PC-3 (cell line): ENCODE measurements around the gene NUDT22. TPM values are rescaled to one million over a fixed set of nuclear protein-coding genes. Genes with fewer than 3 reads are reported as not detected.

Experiments used
- ATAC-seq: fragments of 200-7000 bp; cut with Tn5 transposase; 2 replicates; pipeline ENCODE4 v1.9.1; 2020; ENCODE audit warnings: mild to moderate bottlenecking, moderate library complexity
- BruUV-seq: library from RNA; stranded (reverse); fragments of 400-500 nt; replicated peaks from 2 replicates; lab custom pipeline; 2021; lab: Mats Ljungman, UMichigan
- CTCF ChIA-PET: fragments of 300-600 bp; sonication (Branson Sonifier 250); formaldehyde crosslinking; loops from one replicate; lab custom pipeline; 2022; ENCODE audit warnings: antibody characterized with exemption; lab: Charles Lee
- POLR2A ChIA-PET: fragments of 300-600 bp; sonication (Branson Sonifier 250); formaldehyde crosslinking; loops from one replicate; lab custom pipeline; 2022; ENCODE audit warnings: antibody characterized with exemption; ENCODE audit not compliant: unreplicated experiment; lab: Charles Lee
- DNase-seq: peaks from one replicate; pipeline ENCODE4 v3.0.0-alpha.2; 2015
- H2AFZ ChIP-seq: fragments of 300-600 bp; sonication (generic); 2 replicates; pipeline ENCODE4 v1.6.0; 2016; ENCODE audit warnings: antibody characterized with exemption, low read length
- H3F3A ChIP-seq: fragments of 300-600 bp; sonication (generic); one replicate; pipeline ENCODE4 v1.6.0; 2017; ENCODE audit warnings: antibody characterized with exemption, low read length, control low read depth, mild to moderate bottlenecking; ENCODE audit not compliant: unreplicated experiment
- H3K27ac ChIP-seq: fragments of 300-600 bp; sonication (generic); 2 replicates; pipeline ENCODE4 v1.5.1; 2016; ENCODE audit warnings: mild to moderate bottlenecking, low read length
- H3K27me3 ChIP-seq: fragments of 300-600 bp; sonication (generic); 2 replicates; pipeline ENCODE4 v1.6.1; 2016; ENCODE audit warnings: low read length, mixed read lengths
- H3K36me3 ChIP-seq: fragments of 300-600 bp; sonication (generic); 2 replicates; pipeline ENCODE4 v1.6.1; 2016; ENCODE audit warnings: low read depth, mixed run types, low read length, mixed read lengths
- H3K4me1 ChIP-seq: fragments of 300-600 bp; sonication (generic); 2 replicates; pipeline ENCODE4 v1.5.1; 2016; ENCODE audit warnings: low read length; ENCODE audit not compliant: insufficient read depth
- H3K4me2 ChIP-seq: fragments of 300-600 bp; sonication (generic); 2 replicates; pipeline ENCODE4 v1.6.0; 2016; ENCODE audit warnings: low read length
- H3K4me3 ChIP-seq: fragments of 300-600 bp; sonication (generic); 2 replicates; pipeline ENCODE4 v1.5.1; 2016; ENCODE audit warnings: mild to moderate bottlenecking, low read length, mixed read lengths
- H3K79me2 ChIP-seq: fragments of 300-600 bp; sonication (generic); 2 replicates; pipeline ENCODE4 v1.6.1; 2017; ENCODE audit warnings: low read length, mixed read lengths
- H3K9ac ChIP-seq: fragments of 300-600 bp; sonication (generic); 2 replicates; pipeline ENCODE4 v1.6.0; 2016; ENCODE audit warnings: mild to moderate bottlenecking, low read length
- H3K9me2 ChIP-seq: fragments of 300-600 bp; sonication (generic); replicated peaks from 2 replicates; pipeline ENCODE4 v1.6.1; 2016; ENCODE audit warnings: mixed run types, low read length, mixed read lengths
- H3K9me3 ChIP-seq: fragments of 300-600 bp; sonication (generic); 2 replicates; pipeline ENCODE4 v1.6.1; 2016; ENCODE audit warnings: low read length, mixed read lengths
- H4K20me1 ChIP-seq: fragments of 300-600 bp; sonication (generic); 2 replicates; pipeline ENCODE4 v1.6.1; 2016; ENCODE audit warnings: low read length, mixed read lengths
- EZH2 ChIP-seq: fragments of 300-600 bp; sonication (generic); IDR thresholded peaks from one replicate; pipeline ENCODE4 v1.6.1; 2017; ENCODE audit warnings: antibody characterized with exemption, mild to moderate bottlenecking, low read length; ENCODE audit not compliant: unreplicated experiment
- EZH2phosphoT487 ChIP-seq: fragments of 300-600 bp; sonication (generic); IDR thresholded peaks from 2 replicates; pipeline ENCODE4 v1.6.1; 2018; ENCODE audit warnings: mild to moderate bottlenecking, antibody characterized with exemption, low read length, borderline replicate concordance
- intact Hi-C: fragments of 100-400 bp; cut with micrococcal nuclease; formaldehyde crosslinking; loops from 2 replicates; pipeline ENCODE4 v1.9.0; 2023
- total RNA-seq: library from RNA; depleted of rRNA; stranded (reverse); fragments of >200 nt; gene quantifications from 2 replicates; pipeline ENCODE4 v1.2.3, GENCODE V29; 2014
- TF ChIP-seq, protein P1 (sequence below): fragments of 300-600 bp; sonication (generic); conservative IDR thresholded peaks from 2 replicates; pipeline ENCODE4 v1.5.1; 2017; ENCODE audit warnings: antibody characterized with exemption, low read depth, mild to moderate bottlenecking, low read length

Gene NUDT22
- total RNA-seq, 1 experiment from 2014 or later, result 98.3 TPM

DNA sequence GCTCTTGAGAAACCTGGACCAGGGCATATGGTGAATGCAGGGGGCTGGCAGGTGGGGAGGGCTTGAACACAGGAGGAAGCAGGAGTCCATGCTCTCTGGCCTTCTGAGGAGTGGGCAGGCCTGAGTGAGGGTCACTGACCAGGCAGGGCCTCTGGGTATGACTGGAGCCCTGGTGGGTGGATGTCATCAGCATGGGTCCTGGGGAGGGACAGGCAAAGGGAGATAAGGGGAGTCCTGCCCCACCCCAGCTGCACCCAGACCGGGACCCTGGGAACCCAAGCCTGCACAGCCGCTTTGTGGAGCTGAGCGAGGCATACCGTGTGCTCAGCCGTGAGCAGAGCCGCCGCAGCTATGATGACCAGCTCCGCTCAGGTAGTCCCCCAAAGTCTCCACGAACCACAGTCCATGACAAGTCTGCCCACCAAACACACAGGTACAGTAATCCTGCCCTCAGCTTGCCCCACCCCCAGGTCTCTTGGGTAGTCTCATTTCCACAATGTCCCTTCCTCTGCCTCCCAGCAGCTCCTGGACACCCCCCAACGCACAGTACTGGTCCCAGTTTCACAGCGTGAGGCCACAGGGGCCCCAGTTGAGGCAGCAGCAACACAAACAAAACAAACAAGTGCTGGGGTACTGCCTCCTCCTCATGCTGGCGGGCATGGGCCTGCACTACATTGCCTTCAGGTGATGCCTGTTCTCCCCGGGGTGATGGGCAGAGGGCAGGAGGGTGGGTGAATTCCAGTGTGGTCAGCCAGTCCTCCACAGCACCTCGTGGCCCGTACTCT lies 6.3 kb downstream of the NUDT22 start:
- POLR2A ChIA-PET, result no interaction called here
- BruUV-seq, result no TSS peak
- H3K27ac ChIP-seq, result no peak overlapping the region
- TF ChIP-seq EZH2phosphoT487 (no peak), EZH2 (no peak)
- TF ChIP-seq, protein P1, sequence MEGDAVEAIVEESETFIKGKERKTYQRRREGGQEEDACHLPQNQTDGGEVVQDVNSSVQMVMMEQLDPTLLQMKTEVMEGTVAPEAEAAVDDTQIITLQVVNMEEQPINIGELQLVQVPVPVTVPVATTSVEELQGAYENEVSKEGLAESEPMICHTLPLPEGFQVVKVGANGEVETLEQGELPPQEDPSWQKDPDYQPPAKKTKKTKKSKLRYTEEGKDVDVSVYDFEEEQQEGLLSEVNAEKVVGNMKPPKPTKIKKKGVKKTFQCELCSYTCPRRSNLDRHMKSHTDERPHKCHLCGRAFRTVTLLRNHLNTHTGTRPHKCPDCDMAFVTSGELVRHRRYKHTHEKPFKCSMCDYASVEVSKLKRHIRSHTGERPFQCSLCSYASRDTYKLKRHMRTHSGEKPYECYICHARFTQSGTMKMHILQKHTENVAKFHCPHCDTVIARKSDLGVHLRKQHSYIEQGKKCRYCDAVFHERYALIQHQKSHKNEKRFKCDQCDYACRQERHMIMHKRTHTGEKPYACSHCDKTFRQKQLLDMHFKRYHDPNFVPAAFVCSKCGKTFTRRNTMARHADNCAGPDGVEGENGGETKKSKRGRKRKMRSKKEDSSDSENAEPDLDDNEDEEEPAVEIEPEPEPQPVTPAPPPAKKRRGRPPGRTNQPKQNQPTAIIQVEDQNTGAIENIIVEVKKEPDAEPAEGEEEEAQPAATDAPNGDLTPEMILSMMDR, result no peak
- DNase-seq (no peak), ATAC-seq (no peak)
- no peaks in the 10 kb centered on the region for H3K9me3 ChIP-seq
- H3K4me3 ChIP-seq, result no peak overlapping the region
- H4K20me1 ChIP-seq, result no peaks in the 10 kb centered on the region
- H3K27me3 ChIP-seq, result no peaks in the 10 kb centered on the region
- no peak overlapping the region for H3K4me2 ChIP-seq
- no peak overlapping the region for H3K9ac ChIP-seq
- no peaks in the 10 kb centered on the region for H3K9me2 ChIP-seq
- H3K79me2 ChIP-seq, result peaks cover 15% of the 10 kb centered on the region
- no peaks in the 10 kb centered on the region for H3F3A ChIP-seq
- H2AFZ ChIP-seq, result no peak overlapping the region
- peaks cover 38% of the 10 kb centered on the region for H3K4me1 ChIP-seq
- CTCF ChIA-PET, result interaction anchor here (0.7 kb wide), 1 partner anchor 85 kb away, joined by 4 read pairs; the partner anchor contains the start of gene PRDX5
- no peaks in the 10 kb centered on the region for H3K36me3 ChIP-seq
- intact Hi-C loops, result loop anchor here (5.0 kb wide), 1 partner anchor 45 kb away; the partner anchor contains the start of gene STIP1

DNA sequence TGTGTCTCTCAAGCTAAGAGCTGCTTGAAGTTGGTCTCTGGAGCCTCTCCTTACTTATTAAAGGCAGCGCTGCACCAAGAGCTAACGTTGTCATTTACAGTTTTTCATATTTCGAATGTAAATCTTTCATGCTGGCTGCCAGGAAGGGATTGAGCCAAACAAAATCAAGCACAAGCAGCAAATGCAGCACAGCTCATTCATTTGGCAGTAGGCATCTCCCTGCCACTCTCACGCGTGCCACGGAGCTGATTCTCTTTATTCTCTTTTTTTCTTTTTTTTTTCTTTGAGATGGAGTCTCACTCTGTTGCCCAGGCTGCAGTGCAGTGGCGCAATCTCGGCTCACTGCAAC lies 6.9 kb downstream of the NUDT22 start:
- ATAC-seq (no peak), DNase-seq (no peak)
- TF ChIP-seq EZH2 (no peak), EZH2phosphoT487 (no peak)
- TF ChIP-seq, protein P1, result no peak
- ChIA-PET POLR2A (no interaction called here), CTCF (interaction anchor here (0.7 kb wide), 1 partner anchor 85 kb away, joined by 4 read pairs; the partner anchor contains the start of gene PRDX5)
- Histone ChIP-seq H3K27ac (no peak overlapping the region), H3K79me2 (peaks cover 11% of the 10 kb centered on the region; the same call in 1 of the 2 replicates), H3K9me2 (no peaks in the 10 kb centered on the region), H3F3A (no peaks in the 10 kb centered on the region), H3K9ac (no peak overlapping the region), H3K4me1 (peaks cover 39% of the 10 kb centered on the region), H3K36me3 (no peaks in the 10 kb centered on the region; the same call in 1 of the 2 replicates), H2AFZ (no peak overlapping the region), H3K27me3 (no peaks in the 10 kb centered on the region), H4K20me1 (no peaks in the 10 kb centered on the region), H3K9me3 (no peaks in the 10 kb centered on the region), H3K4me3 (no peak overlapping the region), H3K4me2 (no peak overlapping the region)
- no TSS peak for BruUV-seq
- intact Hi-C loops, result loop anchor here (5.0 kb wide), 1 partner anchor 46 kb away; the partner anchor contains the start of gene STIP1
